GM11168 (cell line): ENCODE measurements around the gene ABCA13.

Experiments used
- in situ Hi-C: fragments of 300-500 bp; cut with MboI; formaldehyde crosslinking; loops from one replicate; pipeline ENCODE4 v1.12.0; 2022; ENCODE audit warnings: low sequenced_read_pairs; ENCODE audit not compliant: unreplicated experiment

ABCA13 gene

DNA sequence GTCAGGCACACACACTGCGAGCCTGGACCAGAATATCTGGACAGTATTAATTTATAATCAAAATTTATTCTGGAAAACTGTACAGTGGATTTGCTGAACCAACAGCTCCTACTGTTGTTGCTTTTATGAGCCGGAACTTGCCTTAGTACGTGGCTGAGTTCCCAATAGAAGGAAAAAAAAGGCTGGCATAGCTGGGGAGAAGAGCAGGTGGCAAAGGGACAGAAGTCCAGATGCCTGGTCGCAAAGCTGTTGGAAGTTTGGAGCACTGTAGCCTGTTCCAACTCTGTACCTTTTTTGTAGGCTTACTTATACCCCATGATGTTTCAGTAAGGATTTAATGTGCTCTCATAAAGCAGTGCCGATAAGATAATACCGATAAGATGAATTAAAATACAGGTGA lies 333.8 kb downstream of the ABCA13 start:
- in situ Hi-C loops, result no loop called here

DNA sequence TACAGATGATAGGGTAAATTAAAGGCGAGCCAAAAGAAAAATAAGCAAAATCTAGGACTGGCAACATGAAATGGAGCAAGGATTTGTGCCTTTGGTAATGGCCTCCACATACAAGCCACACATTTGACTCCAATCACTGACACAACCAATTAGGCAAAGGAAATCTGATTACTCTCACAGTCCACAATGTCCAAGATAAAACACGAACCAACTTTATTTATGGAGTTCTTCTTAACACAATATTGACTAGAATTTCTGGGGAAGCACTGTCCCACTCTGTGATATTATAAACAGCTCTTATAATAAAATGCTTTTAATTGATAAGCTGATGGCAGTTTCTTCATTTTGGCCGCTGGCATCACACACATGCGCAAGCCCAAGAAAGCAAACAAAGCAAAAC lies 334.2 kb downstream of the ABCA13 start:
- in situ Hi-C loops, result no loop called here

DNA sequence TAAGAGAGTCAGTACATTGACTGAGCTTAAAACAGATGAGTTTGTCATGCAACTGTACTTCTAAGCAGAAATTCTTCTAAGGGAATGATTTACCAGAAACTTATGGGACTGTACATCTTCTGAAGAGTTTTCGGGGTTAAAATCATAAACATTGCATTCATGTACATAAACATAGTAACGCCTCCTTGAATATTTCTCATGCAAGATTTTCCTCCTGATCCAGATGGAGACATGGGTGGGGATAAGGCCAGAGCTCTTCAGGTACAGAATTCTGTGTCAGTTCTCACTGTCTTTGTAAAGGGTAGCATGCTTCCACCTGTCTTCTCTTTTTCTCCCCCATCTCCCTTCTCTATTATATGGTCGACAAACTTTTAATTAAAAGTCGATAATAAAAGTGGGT lies 335.3 kb downstream of the ABCA13 start:
- in situ Hi-C loops, result no loop called here

DNA sequence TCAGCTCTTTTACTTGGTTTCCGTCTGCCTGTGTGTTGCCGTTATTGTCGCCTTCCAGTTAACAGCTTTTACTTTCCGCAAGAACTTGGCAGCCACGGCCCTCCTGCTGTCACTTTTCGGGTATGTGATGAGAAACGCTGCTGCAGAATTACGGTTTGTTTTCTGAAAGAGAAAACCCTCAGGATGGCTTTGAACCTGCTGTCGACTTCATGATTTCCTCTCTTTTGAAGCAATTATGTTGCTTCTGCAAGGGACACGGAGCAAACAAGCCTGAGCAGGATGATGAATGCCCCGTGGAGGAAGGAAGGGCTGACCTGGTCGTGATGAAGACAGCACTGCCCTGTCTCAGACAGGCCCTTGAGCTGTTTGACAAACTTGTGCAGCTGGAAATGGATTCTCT lies 339.8 kb downstream of the ABCA13 start:
- in situ Hi-C loops, result no loop called here

DNA sequence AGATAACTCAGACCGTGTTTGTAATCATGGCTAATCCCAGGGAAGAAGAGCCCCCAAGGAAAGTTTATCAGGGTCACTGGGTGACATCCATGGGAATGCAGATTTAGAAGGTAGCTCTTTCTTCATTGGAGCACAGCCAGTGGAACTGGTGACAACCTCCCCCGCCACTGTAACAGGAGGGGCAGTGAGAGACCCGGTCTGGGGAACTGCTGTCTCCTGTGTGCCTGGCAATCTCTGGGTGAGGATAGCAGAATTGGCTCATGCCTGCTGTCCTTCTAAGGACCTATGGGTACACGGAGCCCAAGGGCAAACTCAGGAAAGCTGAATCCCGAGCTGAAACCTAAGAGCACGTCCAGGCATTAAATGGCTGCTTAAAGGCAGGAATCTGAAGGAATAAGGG lies 341.6 kb downstream of the ABCA13 start:
- in situ Hi-C loops, result no loop called here

DNA sequence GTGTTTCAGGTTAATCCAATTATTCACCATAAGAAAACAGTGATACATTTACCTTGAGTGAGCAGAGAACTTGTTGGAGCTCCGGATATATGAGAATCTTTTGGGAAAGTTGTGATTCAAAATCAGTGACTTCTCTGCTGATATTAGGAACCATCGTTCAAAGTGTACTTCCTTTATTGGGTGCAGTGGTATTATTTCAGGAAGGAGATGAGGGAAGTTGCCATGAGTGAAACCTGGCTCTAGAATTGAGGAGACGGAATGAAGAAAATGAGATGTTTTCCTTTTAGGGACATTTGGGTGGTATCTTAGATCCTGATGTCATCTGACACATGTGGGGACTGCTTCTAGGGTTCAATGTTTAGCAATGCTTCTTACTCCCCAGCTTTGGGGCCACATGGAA lies 343.9 kb downstream of the ABCA13 start:
- in situ Hi-C loops, result no loop called here

DNA sequence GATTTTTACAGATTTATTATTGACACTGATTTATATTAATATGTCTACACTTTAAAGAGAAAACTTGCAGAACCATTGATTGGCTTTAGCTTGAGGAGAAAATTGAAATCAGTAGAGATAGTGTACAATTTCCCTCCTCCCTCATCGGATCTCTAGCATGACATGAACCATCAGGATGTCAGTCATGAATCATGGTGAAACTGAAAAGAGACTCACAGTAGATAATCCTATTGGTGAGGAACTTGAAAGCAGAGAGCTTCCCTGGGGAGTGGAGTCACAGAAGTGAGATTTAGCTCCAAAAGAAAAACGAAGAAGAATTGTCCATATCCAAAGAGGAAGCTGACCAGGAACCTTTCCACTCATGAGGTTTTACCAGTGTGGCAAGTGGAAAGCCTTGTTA lies 346.8 kb downstream of the ABCA13 start:
- in situ Hi-C loops, result no loop called here

DNA sequence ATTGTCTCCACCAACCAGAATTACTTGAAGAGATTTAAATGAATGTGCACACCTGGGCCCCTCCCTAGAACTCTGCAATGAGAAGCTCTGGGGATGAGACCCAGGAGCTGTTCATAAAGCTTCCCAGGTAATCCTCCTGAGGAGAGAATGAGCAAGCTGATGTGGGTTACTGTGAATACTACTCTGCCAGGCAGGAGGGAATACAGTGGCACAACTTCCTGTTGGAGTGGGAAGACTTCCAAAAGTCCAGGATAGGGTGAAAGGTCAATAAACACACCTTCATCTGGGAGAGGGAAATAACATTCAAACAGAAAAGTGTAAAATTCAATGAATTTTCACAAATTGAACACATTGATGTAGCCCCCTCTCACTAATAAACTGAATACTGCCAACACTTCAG lies 351.4 kb downstream of the ABCA13 start:
- in situ Hi-C loops, result no loop called here

DNA sequence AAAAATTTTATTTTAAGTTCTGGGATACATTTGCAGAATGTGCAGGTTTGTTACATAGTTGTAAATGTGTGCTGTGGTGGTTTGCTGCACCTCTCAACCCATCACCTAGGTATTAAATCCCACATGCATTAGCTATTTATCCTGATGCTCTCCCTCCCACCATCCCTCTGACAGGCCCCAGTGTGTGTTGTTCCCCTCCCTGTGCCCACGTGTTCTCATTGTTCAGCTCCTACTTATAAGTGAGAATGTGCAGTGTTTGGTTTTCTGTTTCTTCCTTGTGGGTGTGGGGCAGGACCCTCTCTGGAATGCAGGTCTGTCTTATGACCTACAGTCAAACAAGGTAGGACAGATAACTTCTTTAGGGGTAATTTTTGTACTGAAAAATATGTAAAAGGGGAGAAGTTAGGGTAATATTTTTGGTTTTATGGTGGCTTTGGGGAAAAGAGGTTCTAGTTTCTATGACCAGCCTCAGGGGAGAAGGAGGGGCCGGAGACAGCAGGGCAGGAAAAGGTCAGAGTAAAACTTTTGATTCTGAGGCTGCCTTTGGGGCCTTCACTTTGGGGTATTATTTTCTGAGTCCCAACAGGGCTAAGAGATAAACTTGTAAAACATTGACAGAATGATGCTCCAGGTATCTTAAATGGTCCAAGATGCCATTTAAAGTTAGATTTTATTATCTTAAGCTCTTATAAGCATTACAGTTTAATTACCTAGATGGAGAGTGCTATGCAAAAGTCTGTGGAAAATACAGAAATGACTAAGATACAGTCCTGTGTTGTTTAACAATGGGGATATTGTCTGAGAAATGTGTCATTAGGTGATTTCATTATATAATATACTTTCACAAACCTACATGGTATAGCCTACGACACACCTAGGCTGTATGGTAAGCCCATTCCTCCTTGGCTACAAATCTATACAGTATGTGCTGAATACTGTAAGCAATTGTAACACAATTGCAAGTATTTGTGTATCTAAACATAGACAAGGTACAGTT lies 354.8 kb downstream of the ABCA13 start:
- in situ Hi-C loops, result no loop called here

DNA sequence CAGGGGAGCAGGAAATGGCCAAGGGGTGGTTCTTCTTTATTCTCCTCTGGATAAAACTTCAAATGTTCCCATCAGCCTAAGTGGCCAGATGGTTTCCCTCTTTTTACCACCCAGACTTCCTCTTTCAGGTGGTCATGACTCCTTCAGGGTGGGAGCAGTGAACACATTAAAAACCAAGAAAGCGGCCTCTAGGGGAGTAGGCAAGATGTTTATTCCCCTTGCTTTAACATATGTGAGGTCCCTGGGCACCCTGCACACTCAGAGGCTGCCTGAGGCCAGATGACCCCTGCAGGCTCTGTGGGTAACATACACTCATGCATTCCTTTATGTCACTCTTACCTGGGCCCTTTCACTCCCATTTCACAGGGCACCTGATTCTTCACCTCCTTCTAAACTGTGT lies 357.4 kb downstream of the ABCA13 start:
- in situ Hi-C loops, result no loop called here

DNA sequence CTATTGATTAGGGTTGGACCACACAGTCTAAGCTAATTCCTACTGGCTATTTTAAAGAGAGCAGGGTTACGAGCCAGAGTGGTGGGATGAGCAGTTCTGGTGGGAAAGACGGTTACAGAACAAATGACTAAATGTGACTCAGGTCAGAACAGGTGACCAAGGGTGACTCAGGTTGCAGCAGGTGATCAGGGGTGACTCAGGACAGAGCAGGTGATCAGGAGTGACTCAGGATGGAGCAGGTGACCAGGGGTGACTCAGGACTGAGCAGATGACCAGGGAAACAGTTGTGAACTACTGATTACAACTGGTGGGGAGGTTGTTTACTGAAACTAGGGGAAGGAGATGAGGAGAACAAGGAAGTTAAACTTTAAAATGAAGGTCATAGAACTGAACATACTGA lies 366.3 kb downstream of the ABCA13 start:
- in situ Hi-C loops, result no loop called here

DNA sequence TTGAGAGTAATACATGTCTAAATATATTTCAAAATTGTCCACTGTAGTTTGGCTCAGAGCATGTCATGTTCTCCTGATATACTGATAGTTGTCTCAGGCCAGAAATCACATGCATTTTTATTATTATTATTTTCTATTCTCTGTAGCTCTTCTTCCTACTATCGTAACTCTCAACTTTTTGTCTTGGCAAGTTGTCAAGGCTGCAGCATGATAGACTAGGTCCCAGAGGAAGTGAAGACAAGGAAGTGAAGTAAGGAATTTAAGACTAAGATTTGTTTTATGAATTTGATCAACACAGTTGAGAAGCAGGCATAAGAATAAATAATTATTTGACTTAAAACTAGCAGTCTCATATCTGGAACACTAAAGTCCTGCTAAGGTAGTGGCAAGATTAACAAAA lies 369.5 kb downstream of the ABCA13 start:
- in situ Hi-C loops, result no loop called here

DNA sequence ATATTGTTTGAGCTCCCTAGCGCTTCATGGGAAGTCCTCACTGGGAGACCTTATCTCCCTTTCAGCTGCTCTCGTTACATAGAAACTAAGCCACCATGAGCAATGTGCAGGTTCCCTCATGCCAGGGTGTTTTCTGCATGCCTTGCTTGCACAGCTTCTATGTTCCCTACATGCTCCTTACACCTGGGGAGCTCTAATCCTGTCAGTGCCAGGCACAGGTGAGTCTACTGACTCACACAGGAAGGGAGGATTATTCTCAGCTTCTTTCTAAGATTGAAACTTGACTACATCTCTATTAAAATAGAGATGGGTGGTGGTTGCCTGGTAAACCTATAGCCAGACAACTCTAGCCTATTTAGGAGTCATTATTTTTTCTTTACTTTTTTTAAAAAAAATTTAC lies 377.4 kb downstream of the ABCA13 start:
- in situ Hi-C loops, result no loop called here

DNA sequence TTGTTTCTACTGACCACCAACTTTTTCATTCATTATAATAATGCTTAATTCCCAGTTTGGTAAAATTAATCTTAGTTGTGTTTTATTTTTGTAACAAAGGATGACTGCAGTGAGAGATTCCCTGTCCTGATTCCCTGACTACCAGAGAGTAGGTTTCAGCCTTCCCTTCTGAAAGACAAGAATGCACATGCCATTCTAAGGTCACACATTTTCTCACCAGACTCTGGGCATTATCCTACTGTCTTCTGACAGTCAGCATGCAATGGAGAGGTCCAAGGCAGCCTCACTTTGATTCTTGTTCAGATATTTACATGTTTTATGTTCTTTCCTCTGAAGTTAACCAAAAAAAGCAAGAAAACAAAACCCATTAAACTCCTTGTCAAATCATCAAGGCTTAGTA lies 380.4 kb downstream of the ABCA13 start:
- in situ Hi-C loops, result no loop called here

DNA sequence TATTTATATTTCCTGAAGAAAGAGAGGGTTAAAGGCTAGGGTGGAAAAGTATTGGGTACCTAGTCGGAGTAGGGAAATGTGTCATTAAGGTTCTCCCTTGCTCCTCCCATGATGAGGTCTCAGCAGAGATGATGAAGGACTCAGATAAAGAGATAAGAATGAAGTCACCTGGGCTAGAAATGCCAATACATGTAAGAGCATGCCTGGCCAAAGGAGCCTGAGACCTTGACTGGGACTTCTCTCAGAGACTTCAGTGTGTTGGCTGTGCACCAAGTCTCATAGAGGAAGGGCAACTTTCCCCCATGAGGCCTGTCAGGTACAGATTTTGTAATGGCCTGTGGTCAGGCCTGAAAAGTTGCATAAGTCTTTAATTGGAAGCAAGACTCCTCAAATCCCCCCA lies 392.1 kb downstream of the ABCA13 start:
- in situ Hi-C loops, result no loop called here

DNA sequence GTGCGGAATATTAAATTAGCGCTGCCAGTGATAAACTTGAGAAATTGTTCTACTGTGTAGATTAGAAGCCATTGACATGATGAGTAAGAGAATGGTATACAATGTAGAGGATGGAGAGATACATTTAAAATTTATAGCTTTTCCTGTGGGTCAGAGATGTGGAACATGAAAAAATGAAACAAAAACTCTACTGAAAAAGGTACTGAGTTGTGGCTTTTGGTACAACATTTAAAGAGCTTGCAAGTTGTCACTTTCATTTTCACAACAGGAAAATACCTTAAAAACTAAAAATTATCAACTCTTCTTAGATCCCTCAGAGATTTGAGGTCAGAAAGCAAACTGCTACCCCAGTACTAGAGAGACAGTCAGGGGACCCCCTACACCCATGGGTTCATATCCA lies 404.3 kb downstream of the ABCA13 start:
- in situ Hi-C loops, result no loop called here

DNA sequence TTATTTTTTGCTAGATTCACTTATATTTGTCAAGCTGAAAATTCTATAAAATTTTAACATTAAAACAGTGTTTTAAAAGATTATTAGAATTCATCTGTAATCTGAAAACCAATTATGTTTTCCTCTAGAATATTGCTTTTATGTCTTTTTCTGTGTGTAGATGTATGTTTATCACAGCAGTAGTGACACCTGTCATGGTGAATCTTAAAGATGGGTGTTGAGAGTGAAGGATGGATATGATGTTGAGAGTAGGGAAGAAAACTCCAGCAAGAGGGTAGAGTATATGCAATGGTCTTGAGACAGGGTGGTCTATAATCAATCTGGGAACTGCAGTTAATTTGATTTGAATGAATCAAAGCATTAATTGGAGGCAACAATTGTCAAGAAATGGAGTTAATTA lies 416.2 kb downstream of the ABCA13 start:
- in situ Hi-C loops, result no loop called here

DNA sequence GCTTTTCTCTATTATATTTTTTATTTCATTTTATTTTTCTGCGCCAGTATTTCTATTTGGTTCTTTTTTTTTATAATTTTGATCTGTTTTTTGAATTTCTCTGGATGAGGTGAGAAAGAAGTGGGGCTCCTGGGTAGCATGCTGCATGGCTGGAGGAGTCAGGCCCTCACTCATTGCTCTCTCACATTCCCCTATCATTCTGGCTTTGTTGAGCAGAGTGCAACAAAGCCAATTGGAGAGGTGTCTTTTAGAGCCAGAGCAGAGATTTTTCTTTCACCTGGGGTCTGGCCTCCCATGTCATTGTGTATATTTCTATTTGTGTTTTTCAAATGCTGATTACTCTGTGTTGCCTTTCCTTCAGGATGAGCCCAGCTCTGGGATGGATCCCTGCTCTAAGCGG lies 423.1 kb downstream of the ABCA13 start:
- in situ Hi-C loops, result no loop called here

DNA sequence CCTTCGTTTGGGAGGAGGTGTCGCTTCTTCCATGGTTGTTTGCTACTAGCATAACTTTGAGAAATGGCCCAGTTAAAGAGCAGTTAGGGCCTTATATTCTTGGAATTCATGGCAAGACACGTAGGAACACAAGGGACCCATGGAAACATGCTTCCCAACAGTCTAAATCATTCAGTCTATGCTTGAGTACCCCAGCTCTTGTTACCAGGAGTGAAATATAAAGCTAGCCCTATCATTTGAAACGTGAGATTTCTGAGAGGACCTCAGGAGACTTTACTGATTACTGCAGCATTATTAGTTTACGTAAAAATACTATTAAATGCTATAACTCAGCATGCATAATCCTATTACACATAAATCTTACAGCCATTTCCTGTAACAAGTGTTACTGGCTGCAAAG lies 424.5 kb downstream of the ABCA13 start:
- in situ Hi-C loops, result no loop called here

DNA sequence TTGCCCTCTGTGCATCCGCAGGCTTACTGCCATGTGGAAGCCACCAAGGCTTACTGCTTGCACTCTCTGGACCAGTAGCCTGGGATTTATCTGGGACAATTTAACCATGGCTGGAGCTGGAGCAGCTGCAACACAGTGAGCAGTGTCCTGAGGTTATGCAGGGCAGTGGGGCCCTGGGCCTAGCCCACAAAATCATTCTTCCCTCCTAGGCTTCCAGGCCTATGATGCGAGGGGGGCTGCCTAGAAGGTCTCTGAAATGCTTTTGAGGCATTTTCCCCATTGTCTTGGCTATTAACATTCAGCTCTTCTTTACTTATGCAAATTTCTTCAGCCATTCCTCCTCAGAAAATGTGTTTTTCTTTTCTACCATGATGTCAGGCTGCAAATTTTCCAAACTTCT lies 439.4 kb downstream of the ABCA13 start:
- in situ Hi-C loops, result no loop called here

DNA sequence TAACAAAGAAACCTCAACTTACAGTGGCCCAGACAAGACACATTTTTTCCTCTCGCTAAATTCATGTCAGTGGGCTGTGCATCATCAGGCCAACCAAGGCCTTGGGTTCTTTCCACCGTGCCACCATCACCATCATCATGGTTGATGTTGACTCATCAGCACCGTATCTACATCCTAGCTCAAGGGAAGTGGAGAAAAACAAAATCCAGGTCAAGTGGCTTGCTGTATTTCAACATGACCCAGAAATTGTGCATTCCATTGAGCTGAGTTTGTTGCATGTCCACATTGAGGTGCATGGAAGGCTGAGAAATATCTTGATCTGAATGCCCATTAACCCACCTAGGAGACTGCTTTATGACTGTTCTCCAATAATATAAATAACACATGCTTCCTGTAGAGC lies 440.7 kb downstream of the ABCA13 start:
- in situ Hi-C loops, result no loop called here

DNA sequence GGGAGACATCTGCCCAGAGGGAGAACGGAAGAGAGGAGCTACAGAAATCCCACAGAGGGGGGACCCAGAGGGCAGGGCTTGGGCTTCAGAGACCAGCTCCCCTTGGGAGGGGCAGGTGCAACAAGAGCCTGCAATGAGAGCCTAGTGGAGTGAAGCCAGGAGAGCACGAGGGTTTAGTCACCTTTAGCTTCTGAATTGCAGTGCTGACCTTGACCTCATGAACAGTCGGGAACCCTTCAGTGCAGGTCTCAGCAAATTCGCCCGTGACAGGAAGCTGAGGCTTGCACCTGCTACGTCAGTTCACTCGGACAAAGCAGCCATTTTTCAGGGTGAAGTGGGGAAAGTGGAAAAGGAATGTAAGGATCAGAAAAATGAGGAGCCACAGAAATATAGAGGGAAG lies 446.2 kb downstream of the ABCA13 start:
- in situ Hi-C loops, result no loop called here
